Glutamatergic neuron (in vitro differentiated cells): Measurements from ENCODE around the gene ABHD2. TPM values are rescaled to one million over a fixed set of nuclear protein-coding genes. Genes with fewer than 3 reads are reported as not detected.
A peak's percentile ranks its signal among the peaks of the same experiment; 100 is the strongest.

Experiments
- DNase-seq: peaks from one replicate; pipeline ENCODE4 v3.0.0; 2022
- H3K27ac Mint-ChIP-seq: one replicate; pipeline ENCODE4 v1.8.0; 2020; ENCODE audit warnings: mild to moderate bottlenecking, mixed read lengths, inconsistent platforms; ENCODE audit not compliant: unreplicated experiment
- H3K27me3 Mint-ChIP-seq: one replicate; pipeline ENCODE4 v1.8.0; 2020; ENCODE audit warnings: mild to moderate bottlenecking, moderate library complexity, mixed read lengths, inconsistent platforms; ENCODE audit not compliant: unreplicated experiment
- H3K36me3 Mint-ChIP-seq: one replicate; pipeline ENCODE4 v1.8.0; 2020; ENCODE audit warnings: mild to moderate bottlenecking, mixed read lengths, inconsistent platforms; ENCODE audit not compliant: unreplicated experiment
- H3K4me1 Mint-ChIP-seq: one replicate; pipeline ENCODE4 v1.8.0; 2020; ENCODE audit warnings: mild to moderate bottlenecking, low read depth, mixed read lengths, inconsistent platforms; ENCODE audit not compliant: unreplicated experiment
- H3K4me3 Mint-ChIP-seq: one replicate; pipeline ENCODE4 v1.8.0; 2020; ENCODE audit warnings: mild to moderate bottlenecking, mixed read lengths, inconsistent platforms; ENCODE audit not compliant: unreplicated experiment
- H3K9me3 Mint-ChIP-seq: one replicate; pipeline ENCODE4 v1.8.0; 2020; ENCODE audit warnings: mild to moderate bottlenecking, moderate library complexity, mixed read lengths, inconsistent platforms; ENCODE audit not compliant: unreplicated experiment
- total RNA-seq: library from RNA; stranded (reverse); fragmentation: NEBNext Ultra II Directional; extraction: Animal tissue kit (Norgen Biotek cat#: 25700); gene quantifications from one replicate; pipeline ENCODE4 v1.2.1, GENCODE V29; 2021; ENCODE audit not compliant: unreplicated experiment
- TF ChIP-seq, protein P1 (sequence below): fragments of 200-600 bp; sonication (generic); IDR thresholded peaks from one replicate; pipeline ENCODE4 v1.5.0; 2021; ENCODE audit not compliant: partially characterized antibody, unreplicated experiment

Gene ABHD2
- total RNA-seq, 1 donor from 2014 or later: 101 TPM

DNA sequence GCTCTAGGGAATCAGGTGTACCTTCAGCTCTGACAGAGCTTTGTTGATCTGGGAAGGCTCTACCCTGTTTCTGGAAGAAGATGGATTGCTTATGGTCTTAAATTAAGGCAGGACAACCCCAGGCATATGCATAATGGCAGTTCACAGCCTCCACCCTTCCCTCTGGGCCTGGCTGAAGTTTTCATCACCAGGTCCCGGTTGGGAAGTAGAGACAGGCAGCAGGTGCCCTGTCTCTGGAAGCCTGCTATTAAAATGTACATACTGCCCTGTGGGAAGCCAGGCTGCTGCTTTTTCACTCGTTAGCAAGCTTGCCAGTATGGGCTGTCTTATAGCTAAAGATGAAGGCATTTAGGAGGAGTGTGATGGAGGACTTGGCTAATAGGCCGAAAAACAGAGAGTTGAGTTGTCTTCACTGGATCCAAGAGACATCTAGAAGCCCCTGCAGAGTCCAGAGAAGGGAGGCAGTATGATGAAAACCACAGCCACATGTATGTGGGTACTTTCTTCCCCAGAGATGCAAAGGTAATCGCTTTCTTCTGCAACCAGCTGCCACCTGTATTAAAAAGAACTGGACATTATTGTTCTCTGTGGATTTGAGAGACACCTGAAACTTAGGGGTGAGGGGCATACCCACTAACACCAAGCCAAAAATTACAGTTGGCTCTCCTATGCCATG is 34.4 kb downstream of the ABHD2 start:
- Mint-ChIP-seq H3K4me3 (no peak overlapping the region), H3K27ac (no peak overlapping the region), H3K27me3 (no peaks in the 10 kb centered on the region), H3K9me3 (no peaks in the 10 kb centered on the region), H3K36me3 (peaks cover 1% of the 10 kb centered on the region), H3K4me1 (peaks cover 28% of the 10 kb centered on the region)
- TF ChIP-seq, protein P1, sequence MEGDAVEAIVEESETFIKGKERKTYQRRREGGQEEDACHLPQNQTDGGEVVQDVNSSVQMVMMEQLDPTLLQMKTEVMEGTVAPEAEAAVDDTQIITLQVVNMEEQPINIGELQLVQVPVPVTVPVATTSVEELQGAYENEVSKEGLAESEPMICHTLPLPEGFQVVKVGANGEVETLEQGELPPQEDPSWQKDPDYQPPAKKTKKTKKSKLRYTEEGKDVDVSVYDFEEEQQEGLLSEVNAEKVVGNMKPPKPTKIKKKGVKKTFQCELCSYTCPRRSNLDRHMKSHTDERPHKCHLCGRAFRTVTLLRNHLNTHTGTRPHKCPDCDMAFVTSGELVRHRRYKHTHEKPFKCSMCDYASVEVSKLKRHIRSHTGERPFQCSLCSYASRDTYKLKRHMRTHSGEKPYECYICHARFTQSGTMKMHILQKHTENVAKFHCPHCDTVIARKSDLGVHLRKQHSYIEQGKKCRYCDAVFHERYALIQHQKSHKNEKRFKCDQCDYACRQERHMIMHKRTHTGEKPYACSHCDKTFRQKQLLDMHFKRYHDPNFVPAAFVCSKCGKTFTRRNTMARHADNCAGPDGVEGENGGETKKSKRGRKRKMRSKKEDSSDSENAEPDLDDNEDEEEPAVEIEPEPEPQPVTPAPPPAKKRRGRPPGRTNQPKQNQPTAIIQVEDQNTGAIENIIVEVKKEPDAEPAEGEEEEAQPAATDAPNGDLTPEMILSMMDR: no peak
- no peak for DNase-seq

DNA sequence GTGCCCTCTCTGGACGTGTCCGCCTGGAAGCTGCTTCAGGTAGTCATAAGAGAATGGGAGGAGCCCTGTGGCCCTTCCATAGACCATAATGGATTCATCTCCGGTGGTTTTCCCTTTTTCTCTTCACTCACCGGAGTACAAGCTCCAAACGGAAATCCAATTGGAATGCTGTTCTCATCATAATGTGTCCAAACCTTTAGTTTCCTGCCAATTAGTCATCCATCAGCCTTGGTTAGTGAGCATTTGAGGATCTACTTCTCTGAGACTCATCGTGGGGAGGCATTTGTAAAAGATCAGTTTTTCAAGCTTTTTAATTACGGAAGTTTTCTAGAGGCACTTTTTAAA is 34.9 kb downstream of the ABHD2 start:
- H3K9me3 Mint-ChIP-seq: no peaks in the 10 kb centered on the region
- no peak for DNase-seq
- no peak overlapping the region for H3K27ac Mint-ChIP-seq
- no peaks in the 10 kb centered on the region for H3K36me3 Mint-ChIP-seq
- peaks cover 28% of the 10 kb centered on the region for H3K4me1 Mint-ChIP-seq
- H3K4me3 Mint-ChIP-seq: no peak overlapping the region
- TF ChIP-seq, protein P1: no peak
- H3K27me3 Mint-ChIP-seq: no peaks in the 10 kb centered on the region

DNA sequence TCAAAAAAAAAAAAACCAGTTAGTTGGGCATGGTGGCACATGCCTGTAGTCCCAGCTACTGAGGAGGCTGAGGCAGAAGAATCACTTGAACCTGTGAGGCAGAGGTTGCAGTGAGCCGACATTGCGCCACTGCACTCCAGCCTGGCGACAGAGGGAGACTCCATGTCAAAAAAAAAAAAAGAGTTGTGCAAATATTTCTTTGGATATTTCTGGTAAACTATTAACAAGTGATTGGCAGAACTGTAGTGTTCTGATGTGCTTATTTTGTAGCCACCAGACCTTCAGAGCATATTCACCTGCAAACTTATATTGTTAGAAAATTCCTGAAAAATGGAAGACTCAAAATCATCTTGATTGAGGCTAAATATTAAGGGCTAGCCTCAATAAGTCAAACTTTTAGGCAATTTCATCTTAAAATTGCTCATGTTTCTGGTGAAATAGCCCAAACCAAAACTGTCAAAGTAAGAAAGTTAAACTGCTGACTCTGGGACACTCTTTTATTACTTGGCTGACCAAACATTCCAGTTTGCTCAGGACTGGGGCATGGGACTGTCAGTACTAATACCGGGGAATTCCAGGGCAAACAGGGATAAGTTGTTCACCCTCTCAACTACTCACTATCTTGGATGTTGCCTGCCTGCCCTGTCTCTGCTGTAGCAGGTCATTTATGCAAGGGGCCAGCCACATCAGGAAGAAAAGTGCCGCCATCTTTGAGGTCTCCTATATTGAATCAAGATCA is 37.0 kb downstream of the ABHD2 start:
- Mint-ChIP-seq H3K27ac (no peak overlapping the region), H3K9me3 (no peaks in the 10 kb centered on the region), H3K27me3 (no peaks in the 10 kb centered on the region), H3K36me3 (no peaks in the 10 kb centered on the region), H3K4me3 (no peak overlapping the region), H3K4me1 (peaks cover 18% of the 10 kb centered on the region)
- TF ChIP-seq, protein P1: no peak
- DNase-seq: no peak

DNA sequence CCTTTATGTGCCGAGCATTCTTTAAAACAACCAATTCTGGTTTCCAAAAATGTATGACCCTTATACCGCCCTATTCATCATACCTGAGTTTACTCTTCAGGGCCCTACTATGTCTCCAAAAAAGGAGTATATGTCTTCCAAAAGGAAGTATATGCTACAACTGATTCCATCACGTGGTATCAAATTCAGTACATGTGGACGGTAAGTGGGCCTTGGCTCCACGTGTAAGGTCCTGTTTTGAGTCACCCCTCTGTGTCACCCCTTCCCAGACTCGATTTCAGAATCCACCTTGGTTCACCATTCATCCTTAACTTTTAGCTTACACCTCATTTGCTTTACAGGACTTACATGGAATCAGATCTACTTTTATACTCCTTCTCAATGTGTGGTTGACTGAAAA is 37.8 kb downstream of the ABHD2 start:
- Mint-ChIP-seq H3K9me3 (no peaks in the 10 kb centered on the region), H3K27me3 (no peaks in the 10 kb centered on the region), H3K4me3 (no peak overlapping the region), H3K36me3 (peaks cover 3% of the 10 kb centered on the region), H3K4me1 (peaks cover 14% of the 10 kb centered on the region), H3K27ac (no peak overlapping the region)
- no peak for DNase-seq
- TF ChIP-seq, protein P1: no peak

DNA sequence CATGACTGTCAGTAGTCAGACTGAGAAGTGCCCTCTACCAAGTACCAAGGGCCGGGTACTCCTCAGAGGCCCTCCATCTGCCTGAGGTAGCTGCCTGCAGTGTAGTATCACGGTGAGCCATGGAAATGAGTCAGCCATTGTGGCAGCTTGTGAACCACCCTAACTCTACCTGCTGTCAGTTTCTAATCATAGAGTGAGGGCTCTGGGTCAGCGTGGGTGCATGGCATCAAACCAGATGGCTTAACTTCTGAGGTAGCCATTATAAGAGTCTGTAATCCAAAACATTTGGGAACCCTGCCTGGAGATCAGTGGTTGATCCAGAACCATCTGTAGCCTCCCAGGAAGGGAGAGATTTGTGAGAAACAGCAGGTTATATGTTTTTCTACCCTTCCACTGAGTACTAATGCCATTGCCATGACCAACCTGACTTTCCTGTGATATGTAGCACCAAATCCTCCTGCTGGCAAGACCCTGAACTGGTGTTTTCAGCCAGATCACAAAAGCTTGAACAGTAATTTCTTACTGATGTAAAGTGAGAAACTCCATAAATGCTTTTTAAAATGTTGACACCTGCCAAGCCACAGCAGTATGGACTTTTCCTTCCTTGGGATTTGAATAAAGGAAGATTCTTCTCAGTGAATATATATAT is 38.9 kb downstream of the ABHD2 start:
- TF ChIP-seq, protein P1: peak; percentile 15
- peaks cover 4% of the 10 kb centered on the region for H3K4me1 Mint-ChIP-seq
- H3K27ac Mint-ChIP-seq: no peak overlapping the region
- peaks cover 6% of the 10 kb centered on the region for H3K36me3 Mint-ChIP-seq
- no peaks in the 10 kb centered on the region for H3K27me3 Mint-ChIP-seq
- H3K4me3 Mint-ChIP-seq: no peak overlapping the region
- H3K9me3 Mint-ChIP-seq: no peaks in the 10 kb centered on the region
- DNase-seq: no peak
